Mononuclear cell (primary cell): ENCODE data around the gene TCEAL5. TPM values are rescaled to one million over a fixed set of nuclear protein-coding genes. Genes with fewer than 3 reads are reported as not detected.
"Not testable (repeated sequence)": the region's sequence is repeated elsewhere in the genome, so short reads cannot be mapped to it uniquely, and the experiment has no call there.

Experiments
- H3K27me3 ChIP-seq: 2 replicates; pipeline ENCODE4 v1.6.0; 2011; ENCODE audit warnings: low read length, control low read depth; ENCODE audit not compliant: insufficient read depth
- H3K4me1 ChIP-seq: 2 replicates; pipeline ENCODE4 v1.5.1; 2011; ENCODE audit warnings: mild to moderate bottlenecking, low read length, control low read depth; ENCODE audit not compliant: insufficient read depth
- H3K4me3 ChIP-seq: 2 replicates; pipeline ENCODE4 v1.5.1; 2011; ENCODE audit warnings: mild to moderate bottlenecking, low read length, moderate library complexity
- H3K9me3 ChIP-seq: 2 replicates; pipeline ENCODE4 v1.5.1; 2011; ENCODE audit warnings: low read depth, mild to moderate bottlenecking, control low read depth, low read length
- total RNA-seq: library from RNA; depleted of rRNA; stranded (reverse); fragments of >200 nt; gene quantifications from one replicate; pipeline ENCODE4 v1.2.3, GENCODE V29; 2012

Gene TCEAL5
- total RNA-seq, 1 donor = 0.10 TPM

DNA sequence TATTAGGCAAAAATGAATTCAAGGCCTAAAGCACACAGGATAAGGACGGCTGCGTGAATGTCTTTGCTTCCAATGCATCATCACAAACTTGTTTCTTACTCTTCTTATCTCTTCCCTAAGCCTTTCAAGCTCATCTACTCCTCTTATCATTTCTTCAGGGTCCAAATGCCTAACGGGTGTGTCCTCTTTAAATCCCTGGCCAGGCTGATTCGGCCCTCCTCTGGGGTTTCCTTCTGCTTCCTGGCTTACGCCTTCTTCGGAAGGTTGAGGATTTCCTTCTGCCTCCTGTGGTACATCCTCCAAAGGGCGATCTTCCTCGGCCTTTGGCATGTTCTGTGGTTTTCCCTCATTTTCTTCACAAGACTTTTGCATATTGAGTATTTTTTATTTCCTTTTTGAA lies 22.9 kb downstream of the TCEAL5 start:
- H3K9me3 ChIP-seq = no peaks in the 10 kb centered on the region
- peaks cover 8% of the 10 kb centered on the region for H3K4me1 ChIP-seq
- no peaks in the 10 kb centered on the region for H3K27me3 ChIP-seq
- peak overlapping the region; percentile 49 for H3K4me3 ChIP-seq

DNA sequence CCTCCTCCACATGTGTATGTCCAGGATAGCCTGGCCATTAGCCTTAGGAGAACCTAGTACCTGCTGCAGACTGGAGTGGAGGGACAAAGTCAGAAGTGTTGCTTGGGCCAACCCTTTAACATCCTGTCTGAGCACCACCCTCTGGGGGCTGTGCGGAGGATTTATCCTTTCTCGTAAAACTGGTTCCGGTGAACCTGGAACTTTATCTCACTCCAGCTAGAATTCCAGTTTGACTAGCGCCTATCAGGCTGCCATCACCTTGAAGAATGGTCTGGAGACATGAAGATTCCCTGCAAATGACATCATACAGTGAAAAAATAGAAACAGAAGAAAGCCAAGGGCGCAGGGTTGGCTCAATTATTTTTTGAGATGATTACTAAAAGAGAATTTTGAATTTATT lies 25.6 kb downstream of the TCEAL5 start:
- no peaks in the 10 kb centered on the region for H3K27me3 ChIP-seq
- no peak overlapping the region for H3K4me3 ChIP-seq
- H3K4me1 ChIP-seq = peaks cover 8% of the 10 kb centered on the region
- H3K9me3 ChIP-seq = no peaks in the 10 kb centered on the region

DNA sequence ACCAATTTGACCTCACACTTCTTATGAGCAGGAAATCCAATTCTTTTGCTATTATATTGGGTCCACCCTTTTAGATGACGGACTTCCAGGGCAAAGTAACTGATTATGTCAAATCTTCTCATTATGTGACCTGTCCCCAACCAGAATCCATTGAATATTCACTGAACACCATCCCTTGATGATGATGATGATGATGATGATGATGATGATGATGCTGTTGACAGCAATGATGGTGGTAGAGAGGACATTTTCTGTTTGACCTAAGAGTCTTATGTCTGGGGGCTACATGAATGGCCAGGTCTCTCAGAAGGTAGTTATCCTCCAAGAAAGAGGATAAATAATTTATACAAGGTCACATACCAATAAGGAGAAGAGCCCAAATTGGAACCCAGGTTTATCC lies 26.7 kb downstream of the TCEAL5 start:
- Histone ChIP-seq H3K9me3 (no peaks in the 10 kb centered on the region), H3K4me3 (no peak overlapping the region), H3K4me1 (peaks cover 8% of the 10 kb centered on the region), H3K27me3 (no peaks in the 10 kb centered on the region)

DNA sequence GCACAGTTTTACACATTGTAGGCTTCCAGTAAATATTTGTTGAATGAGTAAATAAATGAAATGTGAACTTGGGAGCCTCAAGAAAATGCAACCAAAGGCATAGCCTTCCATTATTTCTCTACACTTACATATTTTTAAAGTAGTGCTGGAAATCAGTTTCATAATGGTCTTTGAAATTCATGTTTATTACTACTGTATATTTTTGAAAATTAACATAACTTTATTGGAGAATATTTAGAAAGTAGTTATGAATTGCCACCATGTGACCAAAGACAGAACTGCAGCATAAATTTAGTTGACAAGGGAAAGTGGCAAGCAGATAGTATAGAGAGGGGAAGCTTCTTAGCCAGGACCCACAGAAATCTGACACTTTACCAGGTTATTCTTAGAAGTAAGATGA lies 28.0 kb downstream of the TCEAL5 start:
- H3K4me3 ChIP-seq = no peak overlapping the region
- peaks cover 2% of the 10 kb centered on the region for H3K4me1 ChIP-seq
- no peaks in the 10 kb centered on the region for H3K27me3 ChIP-seq
- no peaks in the 10 kb centered on the region for H3K9me3 ChIP-seq

DNA sequence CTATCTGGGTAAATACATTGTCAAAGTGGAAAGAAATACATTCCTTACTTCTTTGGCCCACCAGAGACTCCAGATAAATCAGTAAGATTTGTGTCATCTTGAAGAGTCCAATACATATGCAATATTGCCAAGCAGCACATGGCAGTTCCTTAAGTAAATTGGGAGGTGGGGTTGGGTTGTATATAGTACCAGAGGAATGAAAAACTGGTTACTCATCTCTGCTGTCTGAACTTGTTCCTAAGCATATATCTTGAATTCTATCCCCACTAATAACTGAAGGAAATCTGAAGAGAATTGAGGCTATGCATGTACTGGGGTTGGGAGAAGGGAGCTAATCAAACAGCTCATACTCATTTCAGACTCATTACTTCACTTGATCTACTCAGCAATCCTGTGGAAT lies 36.4 kb downstream of the TCEAL5 start:
- no peaks in the 10 kb centered on the region for H3K9me3 ChIP-seq
- H3K4me1 ChIP-seq = no peaks in the 10 kb centered on the region
- H3K4me3 ChIP-seq = no peak overlapping the region
- no peaks in the 10 kb centered on the region for H3K27me3 ChIP-seq

DNA sequence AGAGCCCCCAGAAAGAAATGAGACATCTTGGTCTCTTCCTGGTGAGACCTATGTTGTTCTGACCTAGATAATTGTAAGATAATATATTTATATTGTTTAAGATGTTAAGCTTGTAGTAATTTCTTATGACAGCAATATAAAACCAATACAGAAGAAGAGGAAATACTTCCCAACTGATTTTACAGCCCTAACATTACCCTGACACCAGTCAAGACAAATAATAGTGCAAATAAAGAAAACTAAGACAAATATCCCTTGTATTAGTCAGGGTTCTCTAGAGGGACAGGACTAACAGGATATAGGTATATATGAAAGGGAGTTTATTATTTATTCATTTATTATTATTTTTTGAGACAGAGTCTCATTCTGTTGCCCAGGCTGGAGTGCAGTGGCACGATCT lies 40.3 kb downstream of the TCEAL5 start:
- Histone ChIP-seq H3K27me3 (no peaks in the 10 kb centered on the region), H3K9me3 (no peaks in the 10 kb centered on the region), H3K4me1 (no peaks in the 10 kb centered on the region), H3K4me3 (no peak overlapping the region)

DNA sequence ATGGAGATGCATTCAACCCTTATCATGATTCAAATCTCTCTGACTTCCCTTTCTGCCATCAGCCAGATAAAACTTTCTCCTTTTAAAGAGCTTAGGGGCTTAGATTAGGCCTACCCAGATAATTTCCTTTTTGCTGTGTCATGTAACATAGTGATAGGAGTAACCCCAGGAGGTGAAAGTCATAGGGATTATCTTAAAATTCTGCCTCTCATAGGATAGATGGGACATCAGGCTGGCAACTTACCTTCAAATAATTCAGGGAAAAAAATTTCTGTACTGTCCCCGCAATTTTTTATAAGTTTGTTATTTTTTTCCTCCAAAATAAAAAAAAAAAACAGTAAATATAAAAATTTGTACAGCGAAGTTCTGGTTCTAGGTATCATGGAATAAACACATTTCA lies 40.9 kb downstream of the TCEAL5 start:
- H3K4me1 ChIP-seq, H3K9me3 ChIP-seq, H3K27me3 ChIP-seq, H3K4me3 ChIP-seq: not testable (repeated sequence)

DNA sequence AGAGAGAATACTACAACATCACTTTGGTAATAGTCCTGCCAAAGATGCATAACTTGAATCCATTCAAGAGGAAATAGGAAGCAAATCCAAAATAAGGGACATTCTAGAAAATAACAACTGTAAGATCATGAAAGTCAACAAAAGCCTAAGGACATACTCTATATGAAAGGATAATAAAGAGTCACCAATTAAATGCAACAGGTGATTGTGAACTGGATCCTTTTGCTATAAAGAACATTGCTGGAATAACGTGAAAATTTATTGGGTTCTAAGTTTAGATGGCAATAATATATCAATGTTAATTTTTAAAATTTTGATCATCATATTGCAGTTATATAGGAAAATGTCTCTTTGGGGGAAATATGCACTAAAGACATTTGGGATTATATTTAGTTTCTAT lies 41.7 kb downstream of the TCEAL5 start:
- no peaks in the 10 kb centered on the region for H3K9me3 ChIP-seq
- H3K27me3 ChIP-seq = no peaks in the 10 kb centered on the region
- H3K4me1 ChIP-seq = no peaks in the 10 kb centered on the region
- no peak overlapping the region for H3K4me3 ChIP-seq

DNA sequence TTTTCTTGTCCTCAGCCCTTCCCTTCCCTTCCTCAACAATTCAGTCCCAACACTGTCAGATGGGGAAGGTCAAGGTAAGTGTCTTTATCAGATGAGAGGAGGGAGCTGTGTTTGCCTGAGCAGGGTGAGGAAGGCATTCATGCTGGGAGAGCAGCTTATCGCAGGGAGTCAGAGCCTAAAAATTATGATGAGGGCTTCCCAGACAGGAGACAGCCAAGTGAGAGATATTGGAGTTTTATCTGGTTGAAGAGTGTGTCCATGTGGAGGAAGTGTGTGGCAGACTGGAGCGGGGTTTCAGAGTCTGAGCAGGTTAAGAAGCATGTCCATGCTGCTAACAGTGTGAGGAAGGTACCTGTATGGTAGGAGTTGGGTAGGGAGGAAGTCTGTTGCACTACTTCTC lies 43.3 kb downstream of the TCEAL5 start:
- no peaks in the 10 kb centered on the region for H3K4me1 ChIP-seq
- H3K4me3 ChIP-seq = no peak overlapping the region
- H3K27me3 ChIP-seq = no peaks in the 10 kb centered on the region
- no peaks in the 10 kb centered on the region for H3K9me3 ChIP-seq

DNA sequence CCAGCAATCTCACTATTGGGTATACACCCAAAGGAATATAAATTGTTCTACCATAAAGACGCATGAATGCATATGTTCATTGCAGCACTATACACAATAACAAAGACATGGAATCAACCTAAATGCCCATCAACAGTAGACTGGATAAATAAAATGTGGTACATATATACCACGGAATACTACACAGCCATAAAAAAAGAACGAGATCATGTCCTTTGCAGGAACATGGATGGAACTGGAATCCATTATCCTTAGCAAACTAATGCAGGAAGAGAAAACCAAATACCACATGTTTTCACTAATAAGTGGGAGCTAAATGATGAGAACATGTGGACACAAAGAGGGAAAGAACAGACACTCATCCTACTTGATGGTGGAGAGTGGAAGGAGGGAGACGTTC lies 50.6 kb downstream of the TCEAL5 start:
- H3K4me1 ChIP-seq, H3K9me3 ChIP-seq, H3K4me3 ChIP-seq, H3K27me3 ChIP-seq: not testable (repeated sequence)

Other genes with a start within 250 kb of the TCEAL5 start
- 0.52 TPM for gene BEX1, start 212.6 kb downstream of the TCEAL5 start, total RNA-seq
- gene NXF3, start 183.6 kb downstream of the TCEAL5 start, total RNA-seq = 0.73 TPM
- gene BEX4, start 61.6 kb downstream of the TCEAL5 start, total RNA-seq = 38.4 TPM
- 29.5 TPM for gene TCEAL8, start 21.6 kb downstream of the TCEAL5 start, total RNA-seq
- 32.5 TPM for gene BEX2, start 34.2 kb upstream of the TCEAL5 start, total RNA-seq
- gene TCEAL7, start 53.5 kb upstream of the TCEAL5 start, total RNA-seq = 0.21 TPM
- gene TCEAL9, start 79.8 kb upstream of the TCEAL5 start, total RNA-seq = 2.5 TPM
- 38.6 TPM for gene BEX3, start 99.8 kb upstream of the TCEAL5 start, total RNA-seq
- gene RAB40A, start 242.7 kb upstream of the TCEAL5 start, total RNA-seq = not detected